ENCODE data around the gene ARHGAP24. TPM values are rescaled to one million over a fixed set of nuclear protein-coding genes. Genes with fewer than 3 reads are reported as not detected.

ARHGAP24 gene
- total RNA-seq, 6 experiments from 2014 or later: 4.0 to 7.3 (median 6.1) TPM

DNA sequence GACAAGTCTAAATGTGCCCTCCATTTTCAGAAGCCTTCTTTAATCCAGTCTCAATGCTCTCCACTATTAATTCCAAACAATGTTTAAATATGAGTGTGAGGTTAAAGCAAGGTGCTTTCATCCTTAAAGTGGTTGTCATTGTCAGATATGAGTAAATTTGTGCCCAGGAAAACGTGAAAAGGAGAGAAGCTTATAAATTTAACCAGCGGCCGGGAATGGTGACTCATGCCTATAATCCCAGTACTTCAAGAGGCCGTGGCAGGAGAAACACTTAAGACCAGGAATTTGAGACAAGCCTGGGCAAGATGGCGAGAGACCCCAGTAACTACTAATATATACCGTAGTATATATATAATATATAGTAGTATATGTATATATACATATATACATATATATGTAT lies 270.0 kb downstream of the ARHGAP24 start:
- H3K27ac ChIP-seq: no peak overlapping the region
- TF ChIP-seq, protein P1, sequence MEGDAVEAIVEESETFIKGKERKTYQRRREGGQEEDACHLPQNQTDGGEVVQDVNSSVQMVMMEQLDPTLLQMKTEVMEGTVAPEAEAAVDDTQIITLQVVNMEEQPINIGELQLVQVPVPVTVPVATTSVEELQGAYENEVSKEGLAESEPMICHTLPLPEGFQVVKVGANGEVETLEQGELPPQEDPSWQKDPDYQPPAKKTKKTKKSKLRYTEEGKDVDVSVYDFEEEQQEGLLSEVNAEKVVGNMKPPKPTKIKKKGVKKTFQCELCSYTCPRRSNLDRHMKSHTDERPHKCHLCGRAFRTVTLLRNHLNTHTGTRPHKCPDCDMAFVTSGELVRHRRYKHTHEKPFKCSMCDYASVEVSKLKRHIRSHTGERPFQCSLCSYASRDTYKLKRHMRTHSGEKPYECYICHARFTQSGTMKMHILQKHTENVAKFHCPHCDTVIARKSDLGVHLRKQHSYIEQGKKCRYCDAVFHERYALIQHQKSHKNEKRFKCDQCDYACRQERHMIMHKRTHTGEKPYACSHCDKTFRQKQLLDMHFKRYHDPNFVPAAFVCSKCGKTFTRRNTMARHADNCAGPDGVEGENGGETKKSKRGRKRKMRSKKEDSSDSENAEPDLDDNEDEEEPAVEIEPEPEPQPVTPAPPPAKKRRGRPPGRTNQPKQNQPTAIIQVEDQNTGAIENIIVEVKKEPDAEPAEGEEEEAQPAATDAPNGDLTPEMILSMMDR (IDR thresholded peaks at IDR 0.05): no peak
- no peak for TF ChIP-seq POLR2A (IDR thresholded peaks at IDR 0.05)
- no peaks in the 10 kb centered on the region for H3K27me3 ChIP-seq
- DNase-seq: no peak
- no peaks in the 10 kb centered on the region for H3K36me3 ChIP-seq
- H3K4me1 ChIP-seq: no peaks in the 10 kb centered on the region
- H3K4me3 ChIP-seq: no peak overlapping the region
- WGBS (ENCODE audit: insufficient coverage, low coverage, low lambda C conversion rate, missing lambda C conversion rate): 84% methylated on average over 6 of the region's 6 CpGs
- intact Hi-C loops (cut with DNase I): loop anchor here in 1 of 2 donors (10.0 kb wide), 1 partner anchor 590 kb away; no protein-coding TSS in a partner anchor
- H3K9me3 ChIP-seq: no peaks in the 10 kb centered on the region
- ATAC-seq: no peak

DNA sequence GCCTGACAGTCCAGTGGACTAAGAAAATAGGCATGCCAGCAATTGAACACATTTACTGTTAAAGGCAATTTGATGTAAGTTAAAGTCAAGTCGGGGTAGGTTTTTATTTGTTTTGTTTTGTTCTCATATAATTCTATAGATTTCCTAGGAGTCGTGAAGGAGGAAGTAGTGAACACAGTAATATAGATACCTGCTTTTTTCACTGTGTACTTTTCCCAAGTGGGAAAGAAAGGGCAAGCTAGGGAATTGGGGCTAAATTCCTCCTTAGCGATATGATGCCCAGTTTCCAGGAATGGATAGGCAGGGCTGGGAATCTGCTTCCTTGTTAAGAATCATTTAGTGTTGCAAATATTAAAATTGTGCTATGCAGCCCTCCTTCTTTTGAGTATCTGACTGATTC lies 271.0 kb downstream of the ARHGAP24 start:
- H3K4me1 ChIP-seq: no peaks in the 10 kb centered on the region
- H3K36me3 ChIP-seq: no peaks in the 10 kb centered on the region
- H3K27me3 ChIP-seq: no peaks in the 10 kb centered on the region
- DNase-seq (no peak), ATAC-seq (no peak)
- WGBS (ENCODE audit: insufficient coverage, low coverage, low lambda C conversion rate, missing lambda C conversion rate): 41% methylated on average over 3 of the region's 3 CpGs
- H3K9me3 ChIP-seq: no peaks in the 10 kb centered on the region
- intact Hi-C loops (cut with DNase I): loop anchor here in 1 of 2 donors (10.0 kb wide), 1 partner anchor 591 kb away; no protein-coding TSS in a partner anchor
- H3K27ac ChIP-seq: no peak overlapping the region
- no peak overlapping the region for H3K4me3 ChIP-seq
- TF ChIP-seq POLR2A (IDR thresholded peaks at IDR 0.05): no peak
- TF ChIP-seq, protein P1 (IDR thresholded peaks at IDR 0.05): no peak

DNA sequence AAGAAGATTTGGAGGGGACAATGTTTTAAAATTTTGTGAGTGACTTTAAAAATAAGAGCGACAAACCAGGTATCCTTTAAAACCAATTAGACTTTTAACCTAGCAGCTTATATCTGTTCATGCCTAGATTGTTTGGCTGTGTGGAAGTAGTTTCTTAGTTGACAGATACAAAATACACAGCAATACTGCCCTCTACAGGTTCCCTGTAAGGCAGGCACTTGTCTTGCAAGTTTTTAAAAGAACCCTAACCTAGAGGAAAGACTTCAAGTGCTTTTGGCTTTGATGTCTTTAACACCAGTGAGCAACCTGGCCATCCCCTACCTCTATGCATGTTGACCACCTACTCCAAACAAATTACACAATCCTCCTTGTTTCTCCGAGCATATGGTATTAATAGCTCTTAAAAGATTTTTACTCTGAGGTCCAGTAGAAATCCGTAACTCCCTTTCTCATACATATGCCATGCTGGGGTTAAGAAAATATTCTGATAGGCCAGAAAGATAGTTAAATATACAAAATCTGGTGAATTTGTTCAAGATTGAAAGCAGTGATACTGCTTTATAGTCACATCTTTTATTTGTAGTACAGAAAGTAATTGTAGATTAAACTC lies 273.0 kb downstream of the ARHGAP24 start:
- intact Hi-C loops (cut with DNase I): loop anchor here in 1 of 2 donors (10.0 kb wide), 1 partner anchor 593 kb away; no protein-coding TSS in a partner anchor
- H3K4me3 ChIP-seq: no peak overlapping the region
- no peaks in the 10 kb centered on the region for H3K27me3 ChIP-seq
- H3K36me3 ChIP-seq: no peaks in the 10 kb centered on the region
- H3K27ac ChIP-seq: no peak overlapping the region
- no peaks in the 10 kb centered on the region for H3K4me1 ChIP-seq
- DNase-seq: no peak
- H3K9me3 ChIP-seq: no peaks in the 10 kb centered on the region
- WGBS (ENCODE audit: insufficient coverage, low coverage, low lambda C conversion rate, missing lambda C conversion rate): 20% methylated on average over 3 of the region's 3 CpGs
- ATAC-seq: peak; percentile 93 to 97 (median 93)
- TF ChIP-seq, protein P1 (IDR thresholded peaks at IDR 0.05): peak; percentile 83 to 91 (median 88)
- no peak for TF ChIP-seq POLR2A (IDR thresholded peaks at IDR 0.05)

DNA sequence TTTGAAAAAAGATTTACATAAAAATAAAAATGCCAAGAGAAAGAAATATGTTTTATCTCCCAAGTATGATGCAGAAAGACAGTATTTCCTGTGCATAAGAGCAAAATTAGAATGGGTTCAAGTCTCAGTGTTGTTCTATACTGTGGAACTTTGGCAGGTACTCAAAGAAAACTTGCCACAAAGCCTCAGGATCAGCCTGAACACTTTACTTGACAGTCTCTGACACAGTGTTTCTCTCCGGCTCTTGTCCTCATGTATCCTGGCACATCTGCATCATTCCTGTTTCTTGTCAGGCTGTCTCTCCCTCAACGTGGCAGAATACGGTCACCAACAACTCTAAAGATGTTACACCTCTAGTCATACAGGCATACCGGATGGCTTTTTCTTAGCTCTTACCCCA lies 273.7 kb downstream of the ARHGAP24 start:
- H3K27me3 ChIP-seq: no peaks in the 10 kb centered on the region

More for the DNA sequence above, 273.7 kb downstream of the ARHGAP24 start:
- H3K36me3 ChIP-seq: no peaks in the 10 kb centered on the region
- 50% methylated on average over 4 of the region's 4 CpGs for WGBS (ENCODE audit: insufficient coverage, low coverage, low lambda C conversion rate, missing lambda C conversion rate)
- intact Hi-C loops (cut with DNase I): loop anchor here in 1 of 2 donors (10.0 kb wide), 1 partner anchor 594 kb away; no protein-coding TSS in a partner anchor
- no peak overlapping the region for H3K4me3 ChIP-seq
- no peak for DNase-seq
- no peaks in the 10 kb centered on the region for H3K4me1 ChIP-seq
- TF ChIP-seq, protein P1 (IDR thresholded peaks at IDR 0.05): no peak
- no peak for TF ChIP-seq POLR2A (IDR thresholded peaks at IDR 0.05)
- H3K27ac ChIP-seq: no peak overlapping the region
- no peak for ATAC-seq
- no peaks in the 10 kb centered on the region for H3K9me3 ChIP-seq

Measured in right lobe of liver (tissue), 6 donors.